Peyer's patch (tissue), 4 donors: Measurements from ENCODE around the gene LEKR1.
A peak's percentile ranks its signal among the peaks of the same experiment; 100 is the strongest.

Source experiments
- POLR2A ChIP-seq, 2 donors: fragments of 450-650 bp; IDR thresholded peaks; one replicate each; pipeline ENCODE4 v1.5.1; 2017; ENCODE audit warnings: antibody characterized with exemption in 2 of 2, mild to moderate bottlenecking in 2 of 2, moderate library complexity in 2 of 2
- TF ChIP-seq, protein P1 (sequence below), 6 experiments: fragments of 450-650 bp in 4 of 6; fragments of 200-600 bp in 2 of 6; sonication (generic) in 1 of 6; IDR thresholded peaks; one replicate each; pipeline ENCODE4 v1.5.1; 2017 to 2019; ENCODE audit warnings: antibody characterized with exemption in 6 of 6, mild to moderate bottlenecking in 3 of 6, moderate library complexity in 1 of 6

DNA sequence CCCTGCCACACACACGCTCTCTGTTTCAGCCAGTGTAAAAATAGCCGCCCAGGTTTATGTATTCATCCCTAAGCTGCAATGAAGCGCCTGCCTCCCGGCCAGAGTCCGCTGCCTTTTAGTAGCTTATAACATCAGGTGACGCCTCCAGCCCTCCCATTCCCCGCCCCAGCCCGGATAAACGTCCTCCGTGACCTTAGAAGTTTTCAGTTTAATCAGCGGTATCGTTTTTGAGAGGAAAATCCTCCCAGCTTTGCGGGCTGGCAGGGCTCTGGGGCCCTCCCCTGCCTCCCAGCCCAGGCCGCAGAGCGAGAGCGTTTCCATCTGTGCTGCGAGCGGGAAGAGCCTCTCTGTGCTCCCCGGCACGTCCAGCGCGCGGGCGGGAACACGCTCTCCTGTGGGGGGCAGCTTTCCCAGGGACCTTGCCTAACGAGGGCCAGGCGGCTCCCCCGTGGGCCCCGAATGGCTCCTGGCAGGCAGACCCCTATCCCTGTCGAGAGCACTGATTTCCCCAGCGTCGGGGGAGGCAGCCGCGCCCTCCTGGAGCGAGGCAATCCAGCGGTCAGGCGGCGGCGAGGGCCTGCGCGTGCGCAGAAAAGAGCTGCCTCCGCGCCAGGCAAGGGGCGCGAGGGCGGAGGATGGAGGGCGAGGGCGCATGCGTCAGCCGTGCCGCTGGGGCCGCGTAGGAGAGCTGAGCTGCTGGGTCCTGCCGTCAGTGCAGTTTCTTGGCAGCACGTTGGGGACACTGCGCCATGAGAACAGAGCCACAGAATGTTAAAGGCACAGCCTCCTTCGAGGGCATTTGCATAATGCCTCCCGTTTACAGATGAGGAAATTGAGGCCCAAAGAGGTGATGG lies 262.7 kb downstream of the LEKR1 start:
- TF ChIP-seq, protein P1, sequence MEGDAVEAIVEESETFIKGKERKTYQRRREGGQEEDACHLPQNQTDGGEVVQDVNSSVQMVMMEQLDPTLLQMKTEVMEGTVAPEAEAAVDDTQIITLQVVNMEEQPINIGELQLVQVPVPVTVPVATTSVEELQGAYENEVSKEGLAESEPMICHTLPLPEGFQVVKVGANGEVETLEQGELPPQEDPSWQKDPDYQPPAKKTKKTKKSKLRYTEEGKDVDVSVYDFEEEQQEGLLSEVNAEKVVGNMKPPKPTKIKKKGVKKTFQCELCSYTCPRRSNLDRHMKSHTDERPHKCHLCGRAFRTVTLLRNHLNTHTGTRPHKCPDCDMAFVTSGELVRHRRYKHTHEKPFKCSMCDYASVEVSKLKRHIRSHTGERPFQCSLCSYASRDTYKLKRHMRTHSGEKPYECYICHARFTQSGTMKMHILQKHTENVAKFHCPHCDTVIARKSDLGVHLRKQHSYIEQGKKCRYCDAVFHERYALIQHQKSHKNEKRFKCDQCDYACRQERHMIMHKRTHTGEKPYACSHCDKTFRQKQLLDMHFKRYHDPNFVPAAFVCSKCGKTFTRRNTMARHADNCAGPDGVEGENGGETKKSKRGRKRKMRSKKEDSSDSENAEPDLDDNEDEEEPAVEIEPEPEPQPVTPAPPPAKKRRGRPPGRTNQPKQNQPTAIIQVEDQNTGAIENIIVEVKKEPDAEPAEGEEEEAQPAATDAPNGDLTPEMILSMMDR (IDR thresholded peaks at IDR 0.05) = peak in 4 of 6 experiments; percentile 13 to 34 (median 18)
- TF ChIP-seq POLR2A (IDR thresholded peaks at IDR 0.05) = peak; percentile 79 to 86
